ENCODE measurements around the gene PRKN. TPM values are rescaled to one million over a fixed set of nuclear protein-coding genes. Genes with fewer than 3 reads are reported as not detected.

Gene PRKN
- total and polyA plus RNA-seq, 9 of the 15 experiments (the other 6 are each of a cell fraction or from before 2014, with no cell fraction given), result 0.03 to 0.96 (median 0.15) TPM; not detected in 2

GRCh38 chr6:161411265-161411944, 1316.2 kb downstream of the PRKN start (continued):
- 0 out of 2 replicates have a peak, but pooled peaks have one; percentile 35 for TF ChIP-seq ZNF512 (tag; IDR thresholded peaks at IDR 0.05)
- TF ChIP-seq ARNT (IDR thresholded peaks at IDR 0.05), result no peak
- peak; percentile 38 for TF ChIP-seq ZNF280A (IDR thresholded peaks at IDR 0.05; ENCODE audit: low read depth, partially characterized antibody)
- no peak for TF ChIP-seq E2F5 (CRISPR knock-in tag; IDR thresholded peaks at IDR 0.05)
- no peak for TF ChIP-seq TAF15 (IDR thresholded peaks at IDR 0.05; ENCODE audit: low read depth, low read length)
- TF ChIP-seq DEAF1 (CRISPR knock-in tag; IDR thresholded peaks at IDR 0.05), result no peak
- no peak for TF ChIP-seq KLF10 (CRISPR knock-in tag; IDR thresholded peaks at IDR 0.05)
- TF ChIP-seq CBX8 (IDR thresholded peaks at IDR 0.05; ENCODE audit: borderline replicate concordance, extremely low read depth, low read depth, low read length, poor library complexity, severe bottlenecking), result no peak
- TF ChIP-seq FOXJ3 (CRISPR knock-in tag; IDR thresholded peaks at IDR 0.05), result no peak
- no peak for TF ChIP-seq GABPB1 (CRISPR knock-in tag; IDR thresholded peaks at IDR 0.05)
- peak; percentile 24; the same call in 1 of the 2 replicates for TF ChIP-seq FOSL1 (tag; conservative IDR thresholded peaks at IDR 0.05)
- TF ChIP-seq ELF4 (CRISPR knock-in tag; IDR thresholded peaks at IDR 0.05), result no peak
- TF ChIP-seq NR3C1 (CRISPR knock-in tag; IDR thresholded peaks at IDR 0.05), result no peak
- no peak for TF ChIP-seq ZNF79 (CRISPR knock-in tag; IDR thresholded peaks at IDR 0.05; ENCODE audit: low read depth)
- no peak for TF ChIP-seq NCOA6 (IDR thresholded peaks at IDR 0.05)
- TF ChIP-seq TAF9B (IDR thresholded peaks at IDR 0.05; ENCODE audit: partially characterized antibody), result no peak
- no peak for TF ChIP-seq TAF7 (tag; IDR thresholded peaks at IDR 0.05)
- no peak for TF ChIP-seq MTA1 (IDR thresholded peaks at IDR 0.05; ENCODE audit: borderline replicate concordance)
- TF ChIP-seq ZNF253 (CRISPR knock-in tag; conservative IDR thresholded peaks at IDR 0.05), result no peak
- TF ChIP-seq GABPB2 (CRISPR knock-in tag; conservative IDR thresholded peaks at IDR 0.05), result no peak
- no peak for TF ChIP-seq HINFP (tag; conservative IDR thresholded peaks at IDR 0.05; ENCODE audit: low read depth)
- no peak for TF ChIP-seq DPF2 (IDR thresholded peaks at IDR 0.05)
- TF ChIP-seq DACH1 (IDR thresholded peaks at IDR 0.05; ENCODE audit: partially characterized antibody), result peak; percentile 7
